Measurements from ENCODE around the gene C4orf33. TPM values are rescaled to one million over a fixed set of nuclear protein-coding genes. Genes with fewer than 3 reads are reported as not detected.
"Not testable (repeated sequence)": the region's sequence is repeated elsewhere in the genome, so short reads cannot be mapped to it uniquely, and the experiment has no call there.

Gene C4orf33, protein sequence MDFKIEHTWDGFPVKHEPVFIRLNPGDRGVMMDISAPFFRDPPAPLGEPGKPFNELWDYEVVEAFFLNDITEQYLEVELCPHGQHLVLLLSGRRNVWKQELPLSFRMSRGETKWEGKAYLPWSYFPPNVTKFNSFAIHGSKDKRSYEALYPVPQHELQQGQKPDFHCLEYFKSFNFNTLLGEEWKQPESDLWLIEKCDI
- 7.0 TPM for total RNA-seq

DNA sequence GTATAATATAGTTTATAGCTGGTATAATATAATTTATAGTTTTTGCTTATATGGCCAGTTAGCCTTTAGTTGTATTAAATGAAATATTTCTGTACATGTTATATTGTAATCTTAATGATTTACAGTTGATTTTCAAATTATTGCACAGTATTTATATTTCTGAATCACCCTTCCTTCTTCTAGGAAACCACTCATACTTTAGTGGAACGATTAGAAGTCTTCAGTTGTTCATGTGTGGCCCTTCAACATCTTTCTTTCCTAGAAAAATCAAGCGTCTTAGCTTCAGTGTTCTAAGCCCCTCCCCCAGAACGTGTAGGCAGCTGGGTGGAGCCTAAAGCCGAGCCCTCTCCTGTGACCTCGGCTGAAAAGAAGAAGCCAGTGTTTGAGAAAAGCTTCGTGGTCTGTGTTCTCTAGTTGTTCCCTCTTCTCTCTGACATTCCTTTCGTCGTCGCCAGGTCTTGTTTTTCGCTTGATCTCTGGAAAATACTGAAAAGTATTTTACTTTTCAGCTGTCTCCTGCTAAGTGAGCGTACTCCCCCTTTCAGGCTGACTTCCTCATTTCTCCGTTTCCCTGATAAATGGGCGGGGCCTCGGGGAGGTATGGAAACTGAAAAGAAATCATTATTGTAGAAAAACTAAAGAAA, at the start of gene C4orf33:
Gene C4orf33 (plus strand): TSS at position 342 of the 644 bp plus-strand sequence. CDS start 6,459 bp downstream, outside the sequence.
- peak; percentile 77 for DNase-seq (ENCODE audit: low spot score)
- peak; percentile 52 for ATAC-seq
- intact Hi-C loops (cut with DNase I): no loop called here

DNA sequence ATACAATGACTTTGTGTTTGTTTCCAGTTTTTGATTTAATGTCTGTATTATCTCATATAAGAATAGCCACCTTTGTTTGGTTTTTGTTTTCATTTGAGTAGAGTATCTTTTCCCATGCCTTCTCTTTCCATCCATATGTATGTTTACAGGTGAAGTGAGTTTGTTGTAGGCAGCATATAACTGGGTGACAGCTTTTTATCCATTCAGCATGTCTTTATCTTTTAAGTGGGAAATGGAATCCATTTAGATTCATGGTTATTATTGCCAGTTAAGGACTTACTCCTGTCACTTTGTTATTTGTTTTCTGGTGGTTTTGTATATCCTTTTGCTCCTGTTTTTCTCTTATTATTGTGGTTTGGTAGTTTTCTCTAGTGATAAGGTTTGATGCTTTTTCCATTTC, 36.9 kb upstream of the C4orf33 start:
- DNase-seq (ENCODE audit: low spot score): no peak
- intact Hi-C loops (cut with DNase I): no loop called here
- no peak for ATAC-seq

DNA sequence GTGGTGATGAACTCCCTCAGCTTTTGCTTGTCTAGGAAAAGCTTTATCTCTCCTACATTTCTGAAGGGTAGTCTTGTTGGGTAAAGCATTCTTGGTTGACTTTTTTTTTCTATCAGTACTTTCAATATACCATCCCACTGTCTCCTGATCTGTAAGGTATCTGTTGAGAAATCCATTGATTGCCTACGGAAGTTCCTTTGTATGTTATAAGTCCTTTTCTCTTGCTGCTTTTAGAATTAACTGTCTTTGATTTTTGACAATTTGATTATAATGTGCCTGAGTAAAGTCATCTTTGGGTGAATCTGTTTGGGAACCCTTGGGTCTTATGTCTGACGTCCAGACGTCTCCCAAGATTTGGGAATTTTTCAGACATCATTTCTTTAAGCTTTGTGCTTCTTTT, 33.4 kb upstream of the C4orf33 start:
- no peak for ATAC-seq
- intact Hi-C loops (cut with DNase I): no loop called here
- DNase-seq (ENCODE audit: low spot score): no peak

DNA sequence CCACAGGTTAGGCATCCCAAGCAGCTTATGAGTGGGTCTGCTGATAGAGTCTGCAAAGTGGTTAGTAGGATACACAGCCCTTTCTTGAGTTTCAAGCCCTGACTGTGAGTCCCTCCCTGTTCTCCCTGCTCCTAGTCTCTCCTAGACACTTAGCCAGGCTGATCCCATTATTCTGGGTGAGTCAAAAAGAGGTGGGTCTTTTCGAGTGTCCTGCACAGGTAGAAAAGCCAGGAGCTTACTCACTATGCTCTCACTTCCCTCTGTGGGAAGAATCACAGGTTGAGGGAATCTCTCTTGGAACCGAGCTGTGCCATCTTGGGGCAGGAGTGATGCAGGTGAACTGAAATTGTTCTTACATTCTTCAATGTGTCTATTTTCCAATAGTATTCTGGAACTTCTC, 32.3 kb upstream of the C4orf33 start:
- DNase-seq (ENCODE audit: low spot score): no peak
- ATAC-seq: no peak
- intact Hi-C loops (cut with DNase I): no loop called here

DNA sequence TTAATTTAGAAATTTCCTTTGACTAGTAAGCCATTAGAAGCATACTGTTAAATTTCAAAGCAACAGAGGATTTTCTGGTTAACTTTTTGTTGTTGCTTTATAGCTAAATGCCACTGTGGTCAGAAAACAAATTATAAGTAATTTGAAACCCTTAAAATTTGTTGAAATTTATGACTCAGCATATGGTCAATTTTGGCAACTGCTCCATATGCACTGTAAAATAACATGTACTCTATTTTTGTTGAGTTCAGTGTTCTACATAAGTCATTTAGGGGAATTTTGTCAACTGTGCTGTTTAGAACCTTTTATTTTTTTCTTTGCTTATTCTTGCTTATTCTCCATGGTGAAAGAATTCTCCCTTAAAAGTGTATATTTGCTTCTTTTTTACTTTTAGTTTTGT, 31.2 kb upstream of the C4orf33 start:
- DNase-seq (ENCODE audit: low spot score): no peak
- intact Hi-C loops (cut with DNase I): no loop called here
- ATAC-seq: no peak

DNA sequence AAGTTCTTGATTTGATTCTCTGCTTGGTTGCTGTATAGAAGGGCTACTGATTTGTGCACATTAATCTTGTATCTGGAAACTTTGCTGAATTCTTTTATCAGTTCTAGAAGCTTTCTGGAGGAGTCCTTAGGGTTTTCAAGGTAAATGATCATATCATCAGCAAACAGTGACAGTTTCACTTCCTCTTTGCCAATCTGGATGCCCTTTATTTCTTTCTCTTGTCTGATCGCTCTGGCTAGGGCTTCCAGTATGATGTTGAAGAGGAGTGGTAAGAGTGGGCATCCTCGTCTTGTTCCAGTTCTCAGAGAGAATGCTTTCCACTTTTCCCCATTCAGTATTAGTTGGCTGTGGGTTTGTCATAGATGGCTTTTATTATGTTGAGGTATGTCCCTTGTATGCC, 26.4 kb upstream of the C4orf33 start:
- ATAC-seq; intact Hi-C loops (cut with DNase I); DNase-seq (ENCODE audit: low spot score): not testable (repeated sequence)

DNA sequence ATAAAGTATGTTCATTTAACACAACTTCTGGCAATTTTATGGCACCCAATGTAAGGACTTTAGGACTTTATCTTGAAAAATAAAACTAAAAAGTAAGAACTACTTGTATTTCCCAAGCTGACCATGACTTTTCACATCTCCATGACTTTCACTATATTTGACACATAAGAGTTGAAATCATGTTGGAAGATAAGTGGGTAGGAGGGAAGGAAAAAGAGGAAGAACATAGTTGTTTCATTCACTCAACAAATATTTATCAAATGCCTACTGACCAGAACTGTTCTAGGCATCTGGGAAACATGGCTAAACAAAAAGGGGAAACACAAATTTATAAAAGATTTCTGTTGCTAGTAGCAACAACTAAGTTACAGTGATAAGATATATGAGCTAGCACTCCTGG, 18.6 kb upstream of the C4orf33 start:
- intact Hi-C loops (cut with DNase I): no loop called here
- ATAC-seq (no peak), DNase-seq (ENCODE audit: low spot score) (no peak)

DNA sequence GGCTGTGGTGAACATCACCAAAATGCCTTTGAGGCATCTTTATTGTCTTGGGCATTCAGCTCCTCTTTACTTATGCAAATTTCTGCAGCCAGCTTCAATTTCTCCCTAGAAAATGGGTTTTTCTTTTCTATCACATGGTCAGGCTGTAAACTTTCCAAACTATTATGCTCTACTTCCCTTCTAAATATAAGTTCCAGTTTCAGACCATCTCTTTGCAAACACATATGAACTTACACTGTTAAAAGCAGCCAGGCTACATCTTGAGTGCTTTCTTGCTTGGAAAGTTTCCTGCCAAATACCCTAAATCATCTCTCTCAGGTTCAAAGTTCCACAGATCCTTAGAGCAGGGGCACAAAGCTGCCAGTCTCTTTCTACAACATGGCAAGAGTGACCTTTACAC, 15.8 kb upstream of the C4orf33 start:
- intact Hi-C loops (cut with DNase I): no loop called here

DNA sequence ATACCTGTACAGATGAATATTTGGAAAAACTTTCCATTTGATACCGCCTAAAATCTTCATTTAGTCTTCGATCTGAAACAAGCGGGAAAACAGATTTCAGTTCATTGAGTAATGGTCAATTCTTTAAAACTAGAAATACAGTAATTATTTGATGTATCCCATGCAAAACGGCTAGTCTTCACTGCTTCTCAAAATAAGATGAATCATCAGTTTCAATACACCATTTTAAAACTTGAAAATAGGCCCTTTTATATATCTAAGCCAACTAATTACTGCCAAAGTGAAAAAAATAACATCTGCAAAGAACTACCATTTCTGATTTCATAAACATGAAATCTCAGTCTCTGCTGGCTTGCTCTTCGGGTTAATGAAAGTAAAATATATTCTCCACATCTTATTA, 13.7 kb upstream of the C4orf33 start:
- ATAC-seq: no peak
- no peak for DNase-seq (ENCODE audit: low spot score)

More for the DNA sequence above, 15.8 kb upstream of the C4orf33 start:
- no peak for ATAC-seq
- no peak for DNase-seq (ENCODE audit: low spot score)

DNA sequence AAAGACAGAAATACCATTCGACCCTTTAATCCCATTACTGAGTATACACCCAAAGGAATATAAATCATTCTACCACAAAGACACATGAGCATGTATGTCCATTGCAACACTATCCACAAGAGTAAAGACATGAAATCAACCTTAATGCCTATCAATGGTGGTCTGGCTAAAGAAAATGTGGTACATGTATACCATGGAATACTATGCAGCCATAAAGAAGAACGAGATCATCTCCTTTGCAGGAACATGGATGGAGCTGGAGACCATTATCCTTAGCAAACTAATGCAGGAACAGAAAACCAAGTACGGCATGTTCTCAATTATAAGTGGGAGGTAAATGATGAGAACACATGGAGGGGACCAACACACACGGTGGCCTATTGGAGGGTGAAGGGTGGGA, 10.5 kb upstream of the C4orf33 start:
- intact Hi-C loops (cut with DNase I): no loop called here
- ATAC-seq (no peak), DNase-seq (ENCODE audit: low spot score) (no peak)

More for the DNA sequence above, 13.7 kb upstream of the C4orf33 start:
- intact Hi-C loops (cut with DNase I): no loop called here

DNA sequence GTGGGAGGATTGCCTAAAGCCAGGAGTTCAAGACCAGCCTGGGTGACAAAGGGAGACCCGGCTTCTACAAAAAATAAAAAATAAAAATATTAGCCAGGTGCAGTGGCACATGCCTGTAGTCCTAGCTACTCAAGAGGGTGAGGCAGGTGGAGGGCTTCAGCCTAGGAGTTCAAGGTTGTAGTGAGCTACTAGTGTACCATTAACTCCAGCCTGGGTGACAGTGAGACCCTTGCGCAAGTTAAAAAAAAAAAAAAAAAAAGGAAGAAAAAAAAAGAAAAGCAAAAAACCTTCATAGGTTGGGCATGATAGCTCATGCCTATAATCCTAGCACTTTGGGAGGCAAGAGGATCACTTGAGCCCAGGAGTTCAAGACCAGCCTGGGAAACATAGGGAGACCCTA, 8.4 kb upstream of the C4orf33 start:
- ATAC-seq (no peak), DNase-seq (ENCODE audit: low spot score) (no peak)
- intact Hi-C loops (cut with DNase I): no loop called here

DNA sequence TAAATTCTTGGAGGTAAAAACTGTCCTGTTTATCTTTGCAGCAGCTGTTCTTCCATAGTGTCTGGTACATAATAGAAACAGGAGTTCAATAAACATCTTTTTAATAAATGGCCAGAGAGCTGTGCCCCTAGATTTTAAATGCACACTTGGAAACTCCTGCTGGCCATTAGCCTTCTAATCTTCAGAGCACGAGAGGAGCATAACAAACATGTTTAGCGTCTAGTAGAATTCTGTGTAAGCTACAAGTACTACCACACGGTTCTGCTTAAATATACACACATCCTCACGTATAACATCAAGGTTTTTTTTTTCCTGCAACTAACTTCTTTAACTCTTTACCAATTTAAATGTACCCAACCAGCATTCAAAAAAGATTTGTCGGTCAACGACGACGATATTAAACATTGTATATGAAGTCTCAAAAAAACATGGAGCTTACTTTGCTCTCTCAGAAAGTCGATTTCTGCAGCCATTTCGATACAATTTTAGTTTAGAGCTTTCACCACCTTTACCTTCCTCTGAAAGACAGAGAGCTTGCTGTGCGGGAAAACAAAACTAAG, 3.2 kb upstream of the C4orf33 start:
- DNase-seq (ENCODE audit: low spot score) (no peak), ATAC-seq (peak; percentile 34)
- intact Hi-C loops (cut with DNase I): no loop called here

DNA sequence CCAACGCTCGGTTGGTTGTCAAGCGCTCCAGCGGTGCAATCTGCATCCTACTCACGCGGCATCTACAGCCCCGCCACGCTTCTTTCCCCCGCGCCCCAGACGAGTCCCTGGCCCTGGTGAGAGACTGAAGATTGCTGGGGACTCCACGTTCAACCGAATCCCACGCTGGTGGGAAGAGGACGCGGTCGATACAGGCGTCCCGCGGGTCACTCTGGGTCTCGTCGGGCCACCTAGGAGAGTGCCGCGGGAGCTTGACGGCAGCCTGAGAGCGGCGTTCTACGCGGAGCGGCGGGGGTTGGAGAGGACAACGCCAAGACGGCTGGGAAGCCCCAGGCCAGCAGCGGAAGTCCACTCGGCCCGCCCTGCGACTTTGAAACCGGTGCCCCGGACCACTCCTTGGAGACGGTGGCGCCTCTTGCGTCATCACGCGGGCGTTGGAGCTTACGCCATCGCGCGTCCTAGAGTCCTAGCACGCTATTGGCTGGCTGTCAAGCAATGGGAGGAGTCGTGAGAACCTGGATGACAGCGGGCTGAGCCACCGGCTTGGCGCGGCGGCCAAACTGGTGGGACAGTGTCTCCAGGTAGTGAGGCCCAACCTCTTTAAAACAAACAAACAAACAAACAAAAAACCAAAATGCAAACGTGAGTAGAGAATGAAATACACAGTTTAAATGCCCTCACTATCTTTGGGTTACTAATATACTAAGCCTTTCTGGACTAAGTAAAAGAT, 2.6 kb upstream of the C4orf33 start, which contains the start of gene SCLT1:
Gene SCLT1 (minus strand): TSS at position 349 of the 730 bp plus-strand sequence. CDS start 436 bp downstream, outside the sequence.
- ATAC-seq (peak; percentile 99), DNase-seq (ENCODE audit: low spot score) (peak; percentile 99)
- intact Hi-C loops (cut with DNase I): no loop called here

DNA sequence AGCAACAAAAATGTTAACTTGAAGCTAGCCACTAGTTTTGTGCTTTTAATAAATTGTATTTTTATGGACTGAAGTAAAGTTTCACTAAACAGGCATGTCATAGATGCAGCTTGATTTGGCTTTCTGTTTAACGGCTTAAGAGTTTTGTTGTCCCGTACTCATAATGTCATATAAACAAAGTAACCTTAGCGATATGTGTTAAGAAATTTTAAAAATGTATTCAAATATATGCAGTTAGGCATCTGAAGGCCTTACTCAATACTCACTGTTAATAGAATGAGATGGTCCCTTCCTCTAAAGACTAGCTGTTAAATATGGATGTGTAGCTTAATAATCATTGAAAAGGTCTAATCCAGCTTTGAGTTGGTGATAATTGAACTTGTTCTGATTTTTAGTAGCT, 1.6 kb upstream of the C4orf33 start:
- intact Hi-C loops (cut with DNase I): no loop called here
- DNase-seq (ENCODE audit: low spot score): no peak
- ATAC-seq: no peak

DNA sequence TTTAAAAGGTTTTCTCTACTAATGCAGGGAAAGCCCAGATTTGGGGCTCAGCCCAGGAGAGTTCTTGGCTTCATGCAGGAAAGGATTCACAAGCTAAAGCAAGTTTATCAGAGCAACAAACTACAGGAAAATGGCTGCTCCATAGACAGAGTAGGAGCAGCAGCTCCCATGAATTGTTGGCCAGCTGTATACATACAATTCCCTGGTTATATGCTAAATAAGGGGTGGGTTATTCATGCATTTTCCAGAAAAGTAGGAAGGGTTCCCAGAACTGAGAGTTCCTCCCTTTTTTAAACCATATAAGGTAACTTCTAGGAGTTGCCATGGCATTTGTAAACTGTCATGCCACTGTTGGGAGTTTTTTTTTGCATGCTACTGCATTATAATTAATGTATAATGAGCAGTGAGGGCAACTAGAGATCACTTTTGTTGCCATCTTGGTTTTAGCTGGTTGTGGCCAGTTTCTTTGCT, 2.6 kb downstream of the C4orf33 start:
- DNase-seq (ENCODE audit: low spot score) (no peak), ATAC-seq (no peak)
- intact Hi-C loops (cut with DNase I): no loop called here

DNA sequence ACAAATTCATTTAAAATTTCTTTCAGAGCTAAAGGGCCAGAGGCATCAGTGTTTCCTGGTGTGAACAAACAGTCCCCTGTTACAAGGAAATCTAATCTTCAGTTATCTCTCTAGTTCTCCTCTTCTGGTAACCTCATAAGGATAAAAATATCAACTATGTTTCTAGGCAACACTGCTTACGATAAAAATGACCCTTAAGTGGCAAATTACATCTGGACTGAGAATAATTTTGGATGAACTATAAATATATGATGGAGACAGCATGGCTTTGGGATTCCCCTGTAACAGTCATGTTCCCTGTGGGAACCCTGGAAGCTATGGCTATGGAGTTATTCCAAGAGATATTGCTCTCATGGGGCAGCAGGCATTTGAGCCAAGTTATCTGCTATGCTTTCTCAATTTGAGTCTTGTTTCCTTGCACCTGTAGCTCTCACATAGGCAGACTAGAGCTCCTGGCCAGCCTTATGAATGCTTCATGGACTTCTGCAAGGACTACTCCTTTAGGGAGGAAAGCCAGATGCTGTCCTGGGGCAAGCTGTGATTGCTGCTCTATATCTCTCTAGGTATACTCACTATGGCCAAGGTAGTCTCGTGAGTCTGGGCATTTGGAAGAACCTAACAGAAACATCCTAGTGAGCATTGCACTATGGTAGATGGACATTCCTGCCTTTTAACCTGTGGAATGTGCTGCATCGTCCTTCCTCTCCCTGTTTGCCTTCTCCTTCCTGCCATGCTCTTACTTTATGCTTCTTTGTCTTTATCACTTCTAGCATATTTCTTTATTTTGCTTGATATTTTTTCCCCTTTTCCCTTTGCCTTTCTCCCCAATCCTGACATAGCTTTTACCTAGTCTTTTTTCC, 14.2 kb downstream of the C4orf33 start:
- intact Hi-C loops (cut with DNase I): no loop called here
- ATAC-seq (no peak), DNase-seq (ENCODE audit: low spot score) (no peak)

DNA sequence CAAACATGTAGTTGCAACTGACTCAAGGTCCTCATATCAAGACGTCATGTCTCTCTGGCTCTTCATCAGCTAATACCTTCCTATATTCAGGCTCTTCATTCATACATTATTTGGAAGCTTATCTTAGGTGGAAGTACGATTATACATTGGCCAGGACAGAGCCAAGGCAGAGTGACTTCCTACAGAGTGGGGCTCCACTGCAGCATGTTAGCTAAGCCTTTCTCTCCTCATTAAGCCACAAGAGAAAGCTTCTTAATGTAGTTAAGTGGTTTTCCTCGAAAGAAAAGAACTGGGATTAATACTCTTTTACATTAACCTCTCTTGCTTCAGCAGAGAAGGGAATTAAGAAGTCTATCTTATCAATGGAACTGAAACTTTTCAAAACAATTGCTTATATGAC, 15.0 kb downstream of the C4orf33 start:
- ATAC-seq: no peak
- intact Hi-C loops (cut with DNase I): no loop called here
- no peak for DNase-seq (ENCODE audit: low spot score)

DNA sequence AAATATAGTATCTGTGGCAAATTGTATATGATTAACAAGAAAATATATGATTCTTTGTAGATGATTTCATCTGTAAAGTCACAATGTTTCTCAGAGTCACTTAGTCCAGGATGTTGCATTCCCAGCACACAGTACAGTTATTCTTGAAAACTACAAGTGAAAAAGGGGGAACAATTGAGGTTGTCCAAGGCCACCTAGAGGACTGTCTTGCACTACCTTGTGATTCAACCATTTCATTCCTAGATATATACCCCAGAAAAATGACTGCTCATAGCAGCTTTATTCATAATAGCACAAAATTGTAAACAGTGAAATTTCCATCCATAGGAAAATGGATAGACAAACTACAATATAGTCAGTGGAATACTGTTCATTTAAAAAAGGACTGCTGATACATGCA, 16.0 kb downstream of the C4orf33 start:
- intact Hi-C loops (cut with DNase I): no loop called here
- no peak for ATAC-seq
- no peak for DNase-seq (ENCODE audit: low spot score)

DNA sequence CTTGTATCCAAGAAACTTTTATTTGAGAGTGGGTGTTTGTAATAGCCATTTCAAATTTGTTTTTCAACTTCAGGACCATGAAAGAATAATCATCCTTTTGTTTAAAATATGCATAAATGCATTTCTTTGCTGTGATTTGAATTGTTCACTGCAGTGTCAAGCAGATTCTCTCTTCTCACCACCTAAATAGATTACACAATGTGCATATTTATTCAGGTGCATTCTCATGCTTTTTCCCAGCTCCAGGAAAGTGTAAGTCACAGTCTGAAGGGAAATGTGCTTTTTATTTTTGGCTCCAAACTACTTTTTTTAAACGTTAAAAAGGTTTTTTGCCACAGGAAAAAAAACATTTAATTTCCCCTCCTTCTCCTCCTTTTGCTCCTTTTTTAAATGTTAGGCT, 17.5 kb downstream of the C4orf33 start:
- intact Hi-C loops (cut with DNase I): no loop called here
- ATAC-seq (no peak), DNase-seq (ENCODE audit: low spot score) (no peak)

Data from sciatic nerve (tissue), 2 donors.